Measurements from ENCODE around the gene SPATA31D1. TPM values are rescaled to one million over a fixed set of nuclear protein-coding genes. Genes with fewer than 3 reads are reported as not detected.

The SPATA31D1 gene
- total RNA-seq, 2 donors from 2014 or later = not detected

- Histone ChIP-seq H3K9me3 (ENCODE audit: control insufficient read depth, low read length) (no peaks in the 10 kb centered on the region), H3K27ac (ENCODE audit: low read depth, low read length) (no peak overlapping the region), H3K36me3 (ENCODE audit: control insufficient read depth, insufficient read depth, low read length) (no peaks in the 10 kb centered on the region), H3K4me1 (ENCODE audit: control insufficient read depth, insufficient read depth, low read length) (peaks cover 3% of the 10 kb centered on the region), H3K4me3 (ENCODE audit: low read length) (no peak overlapping the region), H3K27me3 (ENCODE audit: control insufficient read depth, insufficient read depth, low read length, poor library complexity, severe bottlenecking) (no peaks in the 10 kb centered on the region), H3K9ac (ENCODE audit: extremely low read depth, low read length, poor library complexity, severe bottlenecking) (no peak overlapping the region)
- Mint-ChIP-seq H3K9me3 (no peaks in the 10 kb centered on the region), H3K27me3 (ENCODE audit: insufficient read depth) (peaks cover 29% of the 10 kb centered on the region), H3K27ac (no peak overlapping the region), H3K4me3 (no peak overlapping the region), H3K36me3 (ENCODE audit: low read depth) (no peaks in the 10 kb centered on the region), H3K4me1 (peaks cover 13% of the 10 kb centered on the region)
- no peak for DNase-seq
- WGBS, 2 experiments (ENCODE audit: insufficient coverage in 1 of 2, insufficient read length in 1 of 2) = 88 to 89% methylated on average over 3 to 4 of the region's 4 CpGs
- TF ChIP-seq CTCF (conservative IDR thresholded peaks at IDR 0.05) = no peak
Measured at GRCh38 chr9:82036086-82036485, 47.5 kb downstream of the SPATA31D1 start.

GRCh38 chr9:82037126-82037525 lies 48.6 kb downstream of the SPATA31D1 start:
- no peak overlapping the region for H3K9ac ChIP-seq (ENCODE audit: extremely low read depth, low read length, poor library complexity, severe bottlenecking)
- Mint-ChIP-seq H3K9me3 (no peaks in the 10 kb centered on the region), H3K4me1 (peaks cover 3% of the 10 kb centered on the region), H3K27ac (no peak overlapping the region), H3K36me3 (ENCODE audit: low read depth) (no peaks in the 10 kb centered on the region), H3K27me3 (ENCODE audit: insufficient read depth) (peaks cover 29% of the 10 kb centered on the region), H3K4me3 (no peak overlapping the region)
- no peak for DNase-seq
- H3K36me3 ChIP-seq (ENCODE audit: control insufficient read depth, insufficient read depth, low read length) = no peaks in the 10 kb centered on the region
- TF ChIP-seq CTCF (conservative IDR thresholded peaks at IDR 0.05) = no peak
- H3K9me3 ChIP-seq (ENCODE audit: control insufficient read depth, low read length) = no peaks in the 10 kb centered on the region
- H3K27me3 ChIP-seq (ENCODE audit: control insufficient read depth, insufficient read depth, low read length, poor library complexity, severe bottlenecking) = no peaks in the 10 kb centered on the region
- 100% methylated on average over 1 of the region's 1 CpG; no CpG with 5 or more reads in 1 of the 2 experiments for WGBS, 2 experiments (ENCODE audit: insufficient coverage in 1 of 2, insufficient read length in 1 of 2)
- H3K27ac ChIP-seq (ENCODE audit: low read depth, low read length) = no peak overlapping the region
- no peak overlapping the region for H3K4me3 ChIP-seq (ENCODE audit: low read length)
- H3K4me1 ChIP-seq (ENCODE audit: control insufficient read depth, insufficient read depth, low read length) = no peaks in the 10 kb centered on the region

GRCh38 chr9:82038897-82039296 lies 50.3 kb downstream of the SPATA31D1 start:
- Mint-ChIP-seq H3K27ac (no peak overlapping the region), H3K36me3 (ENCODE audit: low read depth) (no peaks in the 10 kb centered on the region)

More at GRCh38 chr9:82038897-82039296, 50.3 kb downstream of the SPATA31D1 start:
- Histone ChIP-seq H3K4me3 (ENCODE audit: low read length) (no peak overlapping the region), H3K27ac (ENCODE audit: low read depth, low read length) (no peak overlapping the region), H3K36me3 (ENCODE audit: control insufficient read depth, insufficient read depth, low read length) (no peaks in the 10 kb centered on the region), H3K9ac (ENCODE audit: extremely low read depth, low read length, poor library complexity, severe bottlenecking) (no peak overlapping the region), H3K27me3 (ENCODE audit: control insufficient read depth, insufficient read depth, low read length, poor library complexity, severe bottlenecking) (no peaks in the 10 kb centered on the region), H3K4me1 (ENCODE audit: control insufficient read depth, insufficient read depth, low read length) (no peaks in the 10 kb centered on the region), H3K9me3 (ENCODE audit: control insufficient read depth, low read length) (no peaks in the 10 kb centered on the region)
- TF ChIP-seq CTCF (conservative IDR thresholded peaks at IDR 0.05) = no peak
- WGBS, 2 experiments (ENCODE audit: insufficient coverage in 1 of 2, insufficient read length in 1 of 2) = 100% methylated on average over 2 of the region's 2 CpGs; no CpG with 5 or more reads in 1 of the 2 experiments
- DNase-seq = no peak
- no peaks in the 10 kb centered on the region for H3K9me3 Mint-ChIP-seq
- H3K4me3 Mint-ChIP-seq = no peak overlapping the region
- peaks cover 2% of the 10 kb centered on the region for H3K4me1 Mint-ChIP-seq
- H3K27me3 Mint-ChIP-seq (ENCODE audit: insufficient read depth) = peaks cover 31% of the 10 kb centered on the region

Other genes starting within 250 kb of the SPATA31D1 start
- gene SPATA31D4, start 60.3 kb upstream of the SPATA31D1 start, total RNA-seq = not detected
- gene SPATA31D3, start 45.3 kb upstream of the SPATA31D1 start, total RNA-seq = not detected